Kidney (tissue), 14 donors: ENCODE measurements around the gene SLC25A21. TPM values are rescaled to one million over a fixed set of nuclear protein-coding genes. Genes with fewer than 3 reads are reported as not detected.

ENCODE experiments used
- DNase-seq, 5 donors: peaks; one replicate each; pipeline ENCODE4 v3.0.0-alpha.2; 2013 to 2020
- FAIRE-seq: peaks from 2 replicates; lab custom pipeline; 2012; peaks lifted over from hg19 to GRCh38; lab: Jason Lieb, UNC
- H3K27ac ChIP-seq, 2 donors: one replicate each; pipeline ENCODE4 v1.7.0; 2013; ENCODE audit warnings: low read depth in 2 of 2, low read length in 2 of 2, inconsistent platforms in 1 of 2
- H3K27me3 ChIP-seq: one replicate; pipeline ENCODE4 v1.7.1; 2013; ENCODE audit warnings: low read length, inconsistent platforms; ENCODE audit not compliant: control insufficient read depth, insufficient read depth
- H3K36me3 ChIP-seq, 3 donors: one replicate each; pipeline versions ENCODE4 v1.7.0 to v1.7.1; 2013; ENCODE audit warnings: low read length in 3 of 3, control low read depth in 1 of 3, inconsistent platforms in 1 of 3; ENCODE audit not compliant: insufficient read depth in 3 of 3, control insufficient read depth in 2 of 3
- H3K4me1 ChIP-seq, 3 donors: one replicate each; pipeline versions ENCODE4 v1.7.0 to v1.7.1; 2013; ENCODE audit warnings: low read length in 3 of 3, inconsistent platforms in 1 of 3, low read depth in 1 of 3; ENCODE audit not compliant: control insufficient read depth in 2 of 3, insufficient read depth in 2 of 3
- H3K4me3 ChIP-seq, 3 donors: one replicate each; pipeline versions ENCODE4 v1.7.0 to v1.8.1; 2013; ENCODE audit warnings: low read length in 3 of 3, control low read depth in 1 of 3, inconsistent platforms in 1 of 3
- H3K9ac ChIP-seq, 3 donors: one replicate each; pipeline versions ENCODE4 v1.7.0 to v1.7.1; 2013; ENCODE audit warnings: low read length in 3 of 3, control low read depth in 1 of 3, inconsistent platforms in 1 of 3
- H3K9me3 ChIP-seq, 3 donors: one replicate each; pipeline versions ENCODE4 v1.7.0 to v1.7.1; 2013; ENCODE audit warnings: low read length in 3 of 3, control low read depth in 1 of 3, inconsistent platforms in 1 of 3; ENCODE audit not compliant: control insufficient read depth in 2 of 3, insufficient read depth in 1 of 3
- intact Hi-C: fragments of 100-400 bp; cut with DNase I; formaldehyde crosslinking; loops from one replicate; pipeline ENCODE4 v1.11.1; 2022
- polyA plus RNA-seq: library from polyadenylated mRNA; stranded (reverse); fragments of 350-450 nt; fragmentation: Illumina TruSeq; extraction: RNeasy Lipid Tissue Mini Kit (QIAGEN cat#74804); gene quantifications from one replicate; pipeline ENCODE4 v1.2.3, GENCODE V29; 2014; ENCODE audit warnings: low read depth, low replicate concordance; ENCODE audit not compliant: insufficient read depth
- total RNA-seq: library from RNA; stranded (reverse); fragmentation: NEBNext Ultra II Directional; extraction: Animal tissue kit (Norgen Biotek cat#: 25700); gene quantifications from one replicate; pipeline ENCODE4 v1.2.1, GENCODE V29; 2021
- TF ChIP-seq, protein P1 (sequence below): IDR thresholded peaks from 3 replicates; pipeline ENCODE4 v1.5.1; 2012; ENCODE audit warnings: mild to moderate bottlenecking, moderate library complexity, borderline replicate concordance; ENCODE audit not compliant: insufficient read depth; ENCODE audit errors: extremely low read depth
- donor health status: control.
- donor health status: control.
- donor health status: control.
- donor health status: control.
- donor health status: control.
- donor health status: DM: yes; HTN: yes; CAD: no.
- donor health status: Normal renal cell carcinoma (clear cell type).

The SLC25A21 gene
- total and polyA plus RNA-seq, 2 donors from 2014 or later = 1.3 to 1.4 TPM

DNA sequence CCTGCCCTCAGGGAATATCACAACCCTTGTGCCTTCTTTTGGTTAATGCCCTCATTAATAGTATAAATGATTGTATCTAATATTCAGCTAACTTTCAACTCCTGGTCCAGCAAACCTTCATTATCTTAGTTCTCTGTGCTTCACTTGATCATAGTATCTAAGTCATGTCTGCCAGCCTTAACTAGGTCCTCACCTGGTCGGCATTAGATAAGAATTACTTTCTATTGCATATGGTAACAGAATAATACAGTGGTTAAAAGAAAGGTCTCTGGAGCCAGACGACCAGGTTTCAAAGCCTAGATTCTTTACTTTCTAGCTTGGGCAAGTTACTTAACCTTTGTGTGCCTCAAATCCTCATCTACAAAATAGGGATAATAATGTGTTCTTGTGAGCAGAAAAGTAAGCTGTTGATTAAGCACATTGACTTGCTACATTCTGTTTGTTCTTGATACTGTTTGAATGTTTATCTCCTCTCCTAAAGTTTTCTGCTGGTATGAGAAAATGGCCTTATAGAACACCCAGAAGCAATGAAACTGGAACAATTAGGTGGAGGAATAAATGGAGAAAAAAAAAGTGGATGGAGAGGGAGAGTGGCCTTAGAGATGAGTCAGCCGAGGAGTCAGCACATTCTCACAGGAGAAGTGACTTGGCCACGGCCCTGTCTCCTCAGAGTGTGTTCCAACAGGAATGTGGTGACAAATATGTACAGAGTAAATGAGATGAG, 176.1 kb downstream of the SLC25A21 start:
- Histone ChIP-seq H3K9ac (no peak overlapping the region), H3K27me3 (no peaks in the 10 kb centered on the region), H3K9me3 (no peaks in the 10 kb centered on the region), H3K27ac (no peak overlapping the region), H3K4me3 (no peak overlapping the region), H3K36me3 (no peaks in the 10 kb centered on the region), H3K4me1 (no peaks in the 10 kb centered on the region)
- FAIRE-seq (no peak), DNase-seq (no peak)
- TF ChIP-seq, protein P1, sequence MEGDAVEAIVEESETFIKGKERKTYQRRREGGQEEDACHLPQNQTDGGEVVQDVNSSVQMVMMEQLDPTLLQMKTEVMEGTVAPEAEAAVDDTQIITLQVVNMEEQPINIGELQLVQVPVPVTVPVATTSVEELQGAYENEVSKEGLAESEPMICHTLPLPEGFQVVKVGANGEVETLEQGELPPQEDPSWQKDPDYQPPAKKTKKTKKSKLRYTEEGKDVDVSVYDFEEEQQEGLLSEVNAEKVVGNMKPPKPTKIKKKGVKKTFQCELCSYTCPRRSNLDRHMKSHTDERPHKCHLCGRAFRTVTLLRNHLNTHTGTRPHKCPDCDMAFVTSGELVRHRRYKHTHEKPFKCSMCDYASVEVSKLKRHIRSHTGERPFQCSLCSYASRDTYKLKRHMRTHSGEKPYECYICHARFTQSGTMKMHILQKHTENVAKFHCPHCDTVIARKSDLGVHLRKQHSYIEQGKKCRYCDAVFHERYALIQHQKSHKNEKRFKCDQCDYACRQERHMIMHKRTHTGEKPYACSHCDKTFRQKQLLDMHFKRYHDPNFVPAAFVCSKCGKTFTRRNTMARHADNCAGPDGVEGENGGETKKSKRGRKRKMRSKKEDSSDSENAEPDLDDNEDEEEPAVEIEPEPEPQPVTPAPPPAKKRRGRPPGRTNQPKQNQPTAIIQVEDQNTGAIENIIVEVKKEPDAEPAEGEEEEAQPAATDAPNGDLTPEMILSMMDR = no peak
- intact Hi-C loops = no loop called here

DNA sequence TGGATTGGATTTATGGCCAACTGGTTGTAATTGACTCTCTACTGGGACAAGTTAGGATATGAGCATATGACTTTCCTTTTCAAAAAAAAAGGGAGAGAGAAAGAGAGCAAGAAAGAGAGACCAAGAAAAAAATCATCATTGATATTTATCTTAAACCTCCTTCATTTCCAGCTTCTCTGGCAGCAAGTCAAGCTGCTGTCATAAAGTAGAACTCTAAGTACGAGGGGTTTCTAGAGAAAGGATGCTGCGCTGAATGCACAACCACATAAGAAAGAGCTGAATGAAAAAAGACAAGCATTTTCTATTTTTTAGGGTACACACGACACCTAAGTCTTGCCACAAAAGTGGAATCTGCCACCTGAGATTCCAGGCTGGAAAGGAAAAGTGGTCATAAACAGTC, 182.6 kb downstream of the SLC25A21 start:
- Histone ChIP-seq H3K9ac (no peak overlapping the region), H3K4me1 (no peaks in the 10 kb centered on the region), H3K27me3 (no peaks in the 10 kb centered on the region), H3K27ac (no peak overlapping the region), H3K36me3 (no peaks in the 10 kb centered on the region), H3K4me3 (no peak overlapping the region), H3K9me3 (no peaks in the 10 kb centered on the region)
- intact Hi-C loops = no loop called here
- TF ChIP-seq, protein P1 = no peak
- FAIRE-seq (no peak), DNase-seq (no peak)

DNA sequence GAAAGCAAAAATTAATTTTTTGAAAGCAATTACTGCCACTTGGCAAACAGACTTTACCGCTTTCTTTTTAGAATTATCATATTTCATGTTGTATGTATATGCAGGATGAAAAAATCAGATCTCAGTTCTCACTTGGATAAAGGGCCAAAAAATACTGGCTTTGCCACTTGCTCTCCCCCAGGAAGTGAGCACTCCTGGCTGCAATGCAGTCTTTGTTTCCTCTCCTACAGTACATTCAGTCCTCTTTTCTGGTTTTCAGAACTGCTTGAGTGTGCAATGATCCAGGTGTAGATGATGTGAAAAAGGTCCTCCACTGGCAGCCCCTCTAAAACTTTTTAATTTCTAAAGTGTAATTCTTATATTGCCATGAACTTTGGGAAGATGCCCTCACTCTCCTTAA, 183.4 kb downstream of the SLC25A21 start:
- H3K27me3 ChIP-seq = no peaks in the 10 kb centered on the region
- DNase-seq (no peak), FAIRE-seq (no peak)
- no peak overlapping the region for H3K4me3 ChIP-seq
- no peaks in the 10 kb centered on the region for H3K36me3 ChIP-seq
- no peak overlapping the region for H3K27ac ChIP-seq
- TF ChIP-seq, protein P1 = no peak
- H3K4me1 ChIP-seq = no peaks in the 10 kb centered on the region
- H3K9me3 ChIP-seq = no peaks in the 10 kb centered on the region
- H3K9ac ChIP-seq = no peak overlapping the region
- intact Hi-C loops = no loop called here
